NCI-H1436 (cell line): ENCODE measurements around the gene TSPAN9.

Experiments used
- DNase-seq: peaks from one replicate; lab custom pipeline; 2025; lab: John Stamatoyannopoulos, UW

TSPAN9 gene

DNA sequence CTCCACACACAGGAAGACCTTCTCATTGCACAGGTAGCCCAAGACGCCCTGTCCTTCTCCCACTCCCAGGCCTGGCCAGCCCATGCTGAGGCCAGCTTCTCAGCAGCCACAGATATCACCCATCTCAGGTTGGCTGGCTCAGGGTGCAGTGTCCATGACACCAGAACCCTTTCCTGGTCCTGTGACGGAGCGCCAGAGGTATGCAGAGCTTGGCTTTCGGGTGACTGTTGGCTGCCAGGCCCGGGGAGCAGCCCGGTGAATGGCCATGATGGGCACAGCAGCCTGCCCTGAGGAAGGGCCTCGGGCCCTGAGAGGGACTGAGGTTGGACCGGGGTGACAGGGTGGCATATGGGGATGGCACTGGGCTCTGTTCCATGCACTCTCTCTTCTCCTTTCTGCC is 173.4 kb downstream of the TSPAN9 start:
- DNase-seq: no peak

- DNase-seq: no peak
These were observed 173.9 kb downstream of the TSPAN9 start for GRCh38 chr12:3251067-3251466.

- no peak for DNase-seq
These were observed 174.5 kb downstream of the TSPAN9 start for GRCh38 chr12:3251691-3252090.

GRCh38 chr12:3252450-3252891 is 175.3 kb downstream of the TSPAN9 start:
- DNase-seq: no peak

DNA sequence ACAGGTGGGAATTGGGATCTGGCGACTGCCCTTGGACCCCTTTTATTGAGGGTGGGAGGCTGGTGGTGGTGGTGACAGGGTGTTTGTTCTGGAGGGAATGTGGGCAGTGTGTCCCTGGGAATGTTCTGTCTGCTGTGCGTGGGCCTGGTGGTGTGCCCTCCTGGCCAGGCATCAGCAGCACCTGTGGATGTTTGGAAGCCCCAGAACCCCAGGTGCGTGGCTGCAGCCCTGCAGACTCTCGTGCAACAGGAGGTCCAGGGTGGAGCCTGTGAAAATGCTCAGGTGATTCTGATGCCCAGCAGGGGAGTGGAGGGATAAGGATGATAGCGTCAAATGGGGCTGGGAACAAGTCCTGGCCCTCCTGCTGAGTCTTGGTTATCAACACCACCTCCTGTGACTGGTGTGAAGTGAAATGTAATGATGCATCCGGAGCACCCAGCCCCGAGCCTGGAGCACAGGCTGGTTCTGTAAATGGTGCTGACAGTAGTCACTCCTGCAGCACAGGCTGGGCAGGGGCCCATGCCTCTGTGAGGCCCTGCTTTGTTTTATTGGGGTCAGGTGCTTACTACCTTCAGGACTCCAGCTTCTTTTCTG is 176.6 kb downstream of the TSPAN9 start:
- DNase-seq: no peak

DNA sequence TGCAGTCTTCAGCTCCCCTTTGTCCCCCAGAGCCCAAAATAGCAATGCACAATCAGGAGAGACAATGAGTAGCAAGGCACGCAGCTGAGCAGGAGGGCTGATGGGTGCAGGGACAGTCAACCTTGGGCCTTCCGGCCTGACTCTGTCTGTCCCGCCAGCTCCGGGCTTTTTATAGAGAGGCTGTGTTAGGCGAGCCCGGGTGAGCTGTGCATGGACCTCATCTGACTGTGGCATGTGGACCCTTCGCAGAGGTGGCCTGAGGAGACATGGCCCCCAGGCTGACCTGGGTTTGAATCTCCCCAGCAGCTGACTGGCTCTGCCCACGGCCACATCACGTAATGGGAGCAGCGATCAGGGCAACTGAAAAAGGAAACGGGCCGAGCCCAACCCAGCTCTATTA is 177.9 kb downstream of the TSPAN9 start:
- no peak for DNase-seq

GRCh38 chr12:3256103-3256631 is 179.0 kb downstream of the TSPAN9 start:
- no peak for DNase-seq

DNA sequence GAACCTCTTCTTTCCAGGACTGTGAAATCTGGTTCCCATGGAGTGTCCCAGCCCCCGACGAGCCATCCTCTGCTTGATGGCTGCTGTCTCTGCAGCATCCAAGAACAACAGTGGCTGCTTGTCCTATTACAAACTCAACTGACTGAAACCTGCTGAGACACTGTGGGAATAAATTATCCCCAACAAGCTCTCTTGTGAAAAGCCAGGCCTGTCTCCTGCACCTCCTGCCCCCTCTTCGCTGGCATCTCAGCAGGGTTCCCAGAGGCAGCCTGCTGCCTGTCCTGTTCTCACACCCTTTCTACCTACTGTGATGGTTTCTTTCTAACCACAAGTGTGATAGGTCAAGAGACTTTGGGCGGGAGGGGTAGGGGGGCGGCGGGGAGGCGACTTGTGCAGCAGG is 180.2 kb downstream of the TSPAN9 start:
- no peak for DNase-seq

DNA sequence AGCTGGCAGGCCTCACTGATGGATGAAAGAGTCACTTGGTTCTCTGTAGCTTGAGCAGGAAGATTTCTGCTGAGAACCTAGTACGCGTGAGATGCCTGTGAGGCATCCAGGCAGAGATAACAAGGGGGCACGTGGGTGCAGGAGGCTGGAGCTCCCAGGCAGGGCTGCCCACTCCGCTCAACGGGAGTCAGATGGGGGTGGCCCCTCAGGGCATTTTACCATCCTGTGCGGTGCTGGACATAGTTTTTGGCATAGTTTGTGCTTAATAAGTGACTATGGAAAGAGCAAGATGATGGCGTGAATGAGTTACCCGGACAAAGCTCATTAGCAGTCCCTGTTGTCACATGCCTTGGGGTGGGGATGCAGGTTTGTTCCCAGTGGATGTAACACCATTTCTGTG is 182.8 kb downstream of the TSPAN9 start:
- DNase-seq: no peak

DNA sequence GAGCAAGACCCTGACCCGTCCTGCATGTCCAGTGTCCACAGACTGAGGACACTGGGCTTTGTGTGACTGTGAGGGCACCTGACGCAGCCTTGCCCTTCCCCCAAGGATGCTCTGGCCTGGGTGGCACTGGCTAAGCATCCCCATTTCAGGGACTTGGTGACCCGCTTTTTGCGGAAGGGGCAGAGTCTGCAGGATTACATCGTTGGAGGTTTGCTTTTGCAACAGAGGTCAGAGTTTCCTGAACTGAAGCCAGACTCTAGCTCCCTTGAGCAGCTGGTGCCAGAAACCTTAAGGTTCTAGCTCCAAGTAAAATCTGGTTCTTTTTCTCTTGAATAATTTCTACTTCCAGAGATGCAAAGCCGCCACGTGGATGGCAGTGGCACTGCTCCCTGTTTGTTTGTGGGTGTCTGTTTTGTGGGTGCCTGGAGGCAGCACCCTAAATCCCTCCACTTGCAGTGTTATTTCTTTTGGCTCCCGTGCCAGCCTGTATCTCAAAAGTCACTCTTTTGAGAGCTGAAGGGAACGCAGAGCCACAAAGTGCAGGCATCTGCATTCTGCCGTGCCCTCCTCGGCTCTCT is 184.7 kb downstream of the TSPAN9 start:
- no peak for DNase-seq

DNA sequence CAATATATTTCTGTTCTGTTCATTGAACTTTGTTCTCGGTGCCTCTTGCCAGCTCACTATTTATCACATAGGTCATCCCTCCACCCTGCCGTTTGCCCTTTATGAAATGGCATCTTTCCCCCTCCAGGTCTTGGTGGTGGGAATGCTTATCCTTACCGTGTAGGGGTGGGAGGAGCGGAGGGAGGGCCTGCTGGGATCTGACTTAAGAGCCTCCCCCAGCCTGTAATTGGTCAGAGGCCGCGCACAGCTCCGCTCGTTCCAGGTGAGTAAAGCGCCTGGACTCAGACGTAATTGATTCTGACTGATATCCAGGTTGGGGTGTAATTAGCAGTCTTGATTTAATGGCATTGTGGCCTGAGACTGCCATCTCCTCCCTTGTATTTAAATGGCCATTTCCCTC is 185.3 kb downstream of the TSPAN9 start:
- DNase-seq: no peak

GRCh38 chr12:3263282-3263681 is 186.1 kb downstream of the TSPAN9 start:
- no peak for DNase-seq

DNA sequence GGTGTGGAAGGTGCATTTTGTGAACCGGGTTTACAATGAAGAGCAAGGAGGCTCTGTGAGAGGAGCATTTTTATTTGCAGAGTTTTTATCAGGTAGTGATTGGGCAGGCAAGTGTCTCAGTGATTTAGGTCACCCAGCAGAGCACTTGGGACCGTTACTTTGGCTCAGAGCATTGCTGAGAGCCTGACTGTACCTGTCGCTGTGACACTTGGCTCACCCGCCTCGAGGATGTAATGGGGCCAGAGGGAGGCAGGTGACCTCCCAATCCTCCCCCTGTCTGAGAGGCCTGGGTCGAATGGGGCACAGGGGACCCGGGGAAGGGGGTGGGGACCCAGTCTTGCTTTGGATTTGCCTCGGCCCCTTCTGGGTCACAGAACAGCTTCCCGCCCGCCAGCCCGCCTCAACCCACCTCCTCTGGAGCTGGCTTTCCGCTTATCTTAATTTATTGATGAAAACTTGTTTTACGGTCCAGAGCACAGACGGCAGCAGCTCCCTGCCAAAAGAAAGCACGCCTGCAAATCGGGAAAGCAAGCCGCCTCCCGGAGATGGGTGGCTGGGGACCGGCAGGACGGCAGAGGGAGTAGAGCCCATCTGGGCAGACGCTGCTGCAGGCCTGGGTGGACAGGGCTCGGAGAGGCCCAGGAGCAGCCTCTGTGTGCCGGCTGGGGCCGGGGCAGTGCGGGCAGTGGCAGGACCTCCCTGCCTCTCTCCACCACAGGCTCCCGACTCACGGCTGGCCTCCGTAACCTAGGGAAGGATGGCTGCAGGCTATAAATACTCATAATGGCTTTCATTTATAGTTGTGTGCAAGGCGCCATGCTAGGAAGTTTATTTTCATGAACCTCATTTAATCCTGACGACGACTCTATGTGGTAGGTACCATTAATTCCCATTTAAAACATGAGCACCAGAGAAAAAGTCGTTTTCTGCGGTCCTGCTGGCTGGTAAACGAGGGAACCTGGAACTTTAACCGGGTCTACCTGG is 187.1 kb downstream of the TSPAN9 start:
- no peak for DNase-seq

- no peak for DNase-seq
These were observed 188.2 kb downstream of the TSPAN9 start for GRCh38 chr12:3265406-3265805.

- no peak for DNase-seq
These were observed 189.5 kb downstream of the TSPAN9 start for GRCh38 chr12:3266638-3267037.

DNA sequence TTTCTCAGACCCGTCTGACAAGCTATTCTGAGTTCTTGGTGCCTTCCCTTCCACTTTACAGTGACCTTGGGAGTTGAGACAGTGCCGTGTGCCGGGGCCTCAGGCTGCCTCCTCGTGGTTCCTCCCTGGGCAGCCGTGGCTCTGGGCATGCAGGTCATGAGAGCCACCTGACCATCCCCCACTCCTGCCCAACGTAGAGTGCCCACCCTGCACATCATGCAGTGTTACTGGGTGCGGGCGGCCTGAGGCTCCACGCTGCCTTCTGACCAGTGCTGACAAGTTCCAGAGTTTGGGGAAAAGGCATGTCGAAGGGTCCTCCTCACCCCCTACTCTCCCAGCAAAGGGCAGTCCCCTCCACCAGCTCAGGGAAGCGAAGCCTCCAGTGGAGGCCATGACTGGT is 190.5 kb downstream of the TSPAN9 start:
- no peak for DNase-seq

DNA sequence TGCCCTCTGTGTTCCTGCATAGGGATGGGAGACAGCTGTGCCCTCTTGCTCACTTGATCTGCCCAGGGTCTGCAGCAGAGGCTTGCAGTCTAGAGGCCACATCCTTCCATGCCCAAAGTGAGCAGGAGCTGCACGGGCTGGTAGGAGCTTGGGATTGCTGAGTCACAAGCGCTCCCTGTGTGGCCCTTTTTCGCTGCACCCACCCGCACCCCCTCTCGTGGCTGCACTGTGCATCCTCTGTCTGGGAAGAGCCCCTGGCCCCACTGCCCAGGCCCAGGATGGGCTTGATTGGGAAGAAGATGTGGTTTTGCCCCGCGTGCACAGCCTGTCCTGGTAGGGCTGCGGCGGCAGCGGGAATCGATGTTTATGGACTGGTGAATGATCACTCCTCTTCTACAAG is 192.4 kb downstream of the TSPAN9 start:
- DNase-seq: no peak

- no peak for DNase-seq
These were observed 194.0 kb downstream of the TSPAN9 start for GRCh38 chr12:3271146-3271545.

DNA sequence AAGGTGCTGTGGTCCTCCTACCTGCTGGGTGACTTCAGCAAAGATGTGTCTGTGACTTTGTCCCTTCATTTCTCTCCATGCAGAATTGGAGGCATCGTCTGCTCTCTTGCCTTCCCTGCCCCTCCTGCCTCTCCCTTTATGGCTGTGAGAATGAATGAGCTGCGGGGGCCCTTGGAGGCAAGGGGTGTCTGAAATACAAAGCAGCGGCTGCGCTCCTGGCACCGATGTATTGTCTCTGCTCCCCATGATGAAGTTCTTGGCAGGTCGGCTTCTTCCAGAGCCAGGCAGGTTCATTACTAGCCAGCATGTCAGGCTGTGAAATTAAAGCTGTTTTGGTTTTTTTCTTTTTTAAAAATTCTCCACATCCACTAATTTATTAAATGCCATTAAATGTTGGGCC is 194.5 kb downstream of the TSPAN9 start:
- DNase-seq: no peak

DNA sequence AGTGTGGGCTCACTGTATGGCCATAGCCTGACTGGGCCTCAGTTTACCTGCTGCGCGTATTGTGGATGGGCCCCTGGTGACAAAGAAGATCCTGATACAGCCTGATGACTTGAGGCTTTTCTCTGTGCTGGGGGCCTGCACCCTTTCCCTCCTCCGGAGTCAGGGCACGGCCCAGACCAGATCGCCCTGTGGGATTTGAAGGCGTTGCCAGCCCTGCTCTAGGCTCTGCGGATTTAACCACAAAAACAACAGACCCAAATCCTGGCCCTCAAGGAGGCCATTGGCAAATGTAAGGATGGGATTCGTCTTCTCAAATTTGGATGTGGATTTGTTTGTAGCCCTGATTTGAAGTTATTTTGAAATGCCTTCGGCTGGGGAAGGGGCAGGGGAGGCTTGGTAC is 195.8 kb downstream of the TSPAN9 start:
- no peak for DNase-seq

DNA sequence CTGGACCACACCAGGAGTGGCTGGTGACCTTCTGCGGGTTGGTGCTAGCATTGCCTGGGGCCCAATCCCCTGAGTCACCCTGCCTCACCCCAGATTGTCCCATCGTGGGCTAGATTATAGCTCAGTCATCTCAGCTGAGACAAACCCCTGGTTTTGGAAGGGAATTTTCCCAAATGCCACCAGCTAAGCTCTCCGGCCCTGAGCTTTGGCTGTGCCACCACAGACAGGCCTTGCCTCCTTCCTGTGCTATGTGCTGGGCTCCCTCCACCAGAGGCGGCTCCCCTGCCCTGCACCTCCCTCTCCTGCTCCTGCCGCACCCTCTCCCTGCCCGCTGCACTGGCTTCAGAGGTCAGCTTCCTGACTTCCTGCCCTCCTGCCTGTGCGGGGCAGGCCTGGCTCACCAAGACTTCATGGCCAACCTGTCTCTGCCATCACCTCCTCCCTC is 196.3 kb downstream of the TSPAN9 start:
- no peak for DNase-seq

- no peak for DNase-seq
These were observed 197.5 kb downstream of the TSPAN9 start for GRCh38 chr12:3274664-3275063.
